Central memory CD8-positive, alpha-beta T cell (primary cell): ENCODE data around the gene KRTAP4-8.
"Not testable (repeated sequence)": the region's sequence is repeated elsewhere in the genome, so short reads cannot be mapped to it uniquely, and the experiment has no call there.

Source experiments
- ATAC-seq: fragments of 150-1000 bp; cut with Tn5 transposase; replicated peaks from 2 replicates; pipeline ENCODE4 v1.10.0; 2022; ENCODE audit warnings: mild to moderate bottlenecking, moderate FRiP score, moderate number of reproducible peaks; ENCODE audit not compliant: poor library complexity, severe bottlenecking; ENCODE audit errors: extremely low read depth
- DNase-seq, 2 donors: peaks; one replicate each; pipeline ENCODE4 v3.0.0; 2021; ENCODE audit warnings: low spot score in 2 of 2
- H3K27ac Mint-ChIP-seq: one replicate; pipeline ENCODE4 v1.8.0; 2022; ENCODE audit warnings: low read depth, mild to moderate bottlenecking, moderate library complexity, mixed read lengths
- H3K27me3 Mint-ChIP-seq: one replicate; pipeline ENCODE4 v1.8.0; 2022; ENCODE audit warnings: mixed read lengths
- H3K36me3 Mint-ChIP-seq: one replicate; pipeline ENCODE4 v1.8.0; 2022; ENCODE audit warnings: mild to moderate bottlenecking, moderate library complexity, mixed read lengths; ENCODE audit not compliant: insufficient read depth
- H3K4me1 Mint-ChIP-seq: one replicate; pipeline ENCODE4 v1.8.0; 2022; ENCODE audit warnings: mixed read lengths
- H3K4me3 Mint-ChIP-seq: one replicate; pipeline ENCODE4 v1.8.0; 2022; ENCODE audit warnings: mild to moderate bottlenecking, moderate library complexity, mixed read lengths
- H3K9me3 Mint-ChIP-seq: one replicate; pipeline ENCODE4 v1.8.0; 2022; ENCODE audit warnings: mixed read lengths

Gene KRTAP4-8

GRCh38 chr17:41054556-41054955 lies 43.4 kb downstream of the KRTAP4-8 start:
- not testable (repeated sequence) for DNase-seq, H3K4me1 Mint-ChIP-seq, H3K27ac Mint-ChIP-seq, H3K9me3 Mint-ChIP-seq, ATAC-seq, H3K36me3 Mint-ChIP-seq, H3K4me3 Mint-ChIP-seq
- H3K27me3 Mint-ChIP-seq, result peaks cover 80% of the 10 kb centered on the region

DNA sequence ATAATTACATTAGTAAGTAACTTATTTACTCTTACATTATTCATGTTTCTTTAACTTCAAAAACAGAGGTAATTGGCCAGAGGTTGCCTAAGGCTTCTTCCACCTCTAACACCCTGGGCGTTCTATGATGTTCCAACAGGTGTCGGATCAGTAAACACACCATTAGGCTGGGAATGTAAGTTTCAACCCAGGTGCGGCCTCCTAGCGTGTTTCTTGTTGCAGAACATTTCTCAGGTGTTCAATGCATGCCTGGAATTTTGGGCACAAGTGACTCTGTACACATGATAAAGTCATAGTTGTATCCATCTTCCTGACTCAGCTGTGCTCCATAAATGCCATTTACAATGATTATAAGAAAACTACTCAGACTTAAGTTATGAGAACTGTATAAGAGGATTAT lies 43.9 kb downstream of the KRTAP4-8 start:
- DNase-seq, result no peak
- Mint-ChIP-seq H3K4me3 (no peak overlapping the region), H3K27ac (no peak overlapping the region), H3K27me3 (peaks cover 79% of the 10 kb centered on the region), H3K4me1 (no peaks in the 10 kb centered on the region), H3K9me3 (peaks cover 6% of the 10 kb centered on the region), H3K36me3 (no peaks in the 10 kb centered on the region)
- ATAC-seq, result no peak

DNA sequence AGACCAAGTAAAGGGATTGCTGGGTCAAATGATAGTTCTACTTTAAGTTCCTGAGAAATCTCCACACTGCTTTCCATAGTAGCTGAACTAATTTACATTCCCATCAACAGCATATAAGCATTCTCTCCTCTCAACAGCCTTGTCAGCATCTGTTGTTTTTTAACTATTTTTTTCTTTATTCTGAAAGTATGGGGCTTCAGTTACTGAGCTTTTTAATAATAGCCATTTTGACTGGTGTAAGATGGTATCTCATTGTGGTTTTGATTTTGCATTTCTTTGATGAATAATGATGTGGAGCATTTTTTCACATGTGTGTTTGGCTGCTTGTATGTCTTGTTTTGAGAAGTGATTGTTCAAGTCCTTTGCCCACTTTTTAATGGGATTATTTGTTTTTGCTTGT lies 45.4 kb downstream of the KRTAP4-8 start:
- Mint-ChIP-seq H3K36me3 (no peaks in the 10 kb centered on the region), H3K27ac (no peak overlapping the region), H3K27me3 (peaks cover 79% of the 10 kb centered on the region), H3K9me3 (peaks cover 2% of the 10 kb centered on the region), H3K4me3 (no peak overlapping the region), H3K4me1 (no peaks in the 10 kb centered on the region)
- DNase-seq (no peak), ATAC-seq (no peak)

- no peaks in the 10 kb centered on the region for H3K4me1 Mint-ChIP-seq
- H3K27ac Mint-ChIP-seq, result no peak overlapping the region
- DNase-seq (no peak), ATAC-seq (no peak)
- no peaks in the 10 kb centered on the region for H3K9me3 Mint-ChIP-seq
- H3K27me3 Mint-ChIP-seq, result peaks cover 81% of the 10 kb centered on the region
- no peak overlapping the region for H3K4me3 Mint-ChIP-seq
- H3K36me3 Mint-ChIP-seq, result no peaks in the 10 kb centered on the region
These were observed 48.8 kb downstream of the KRTAP4-8 start for GRCh38 chr17:41049110-41049509.

GRCh38 chr17:41048441-41048840 lies 49.5 kb downstream of the KRTAP4-8 start:
- no peak for ATAC-seq
- Mint-ChIP-seq H3K27ac (no peak overlapping the region), H3K36me3 (no peaks in the 10 kb centered on the region), H3K9me3 (no peaks in the 10 kb centered on the region), H3K27me3 (peaks cover 74% of the 10 kb centered on the region), H3K4me1 (no peaks in the 10 kb centered on the region), H3K4me3 (no peak overlapping the region)
- no peak for DNase-seq
